AG04450 (cell line): Measurements from ENCODE around the gene TGM2. TPM values are rescaled to one million over a fixed set of nuclear protein-coding genes. Genes with fewer than 3 reads are reported as not detected.

Source experiments
- CTCF ChIA-PET: fragments of 300-600, 350-600 bp; formaldehyde crosslinking; extraction: SDS; loops from one replicate; lab custom pipeline; 2022; ENCODE audit warnings: antibody characterized with exemption, inconsistent platforms; lab: Charles Lee
- POLR2A ChIA-PET: fragments of 350-600 bp; formaldehyde crosslinking; extraction: SDS; loops from one replicate; lab custom pipeline; 2021; ENCODE audit warnings: antibody characterized with exemption, inconsistent platforms; lab: Yijun Ruan, JAX
- DNase-seq: peaks from one replicate; pipeline ENCODE4 v3.0.0-alpha.2; 2011; ENCODE audit warnings: low read depth, low spot score
- H3K27ac ChIP-seq: one replicate; pipeline ENCODE4 v1.5.1; 2012; ENCODE audit warnings: low read depth, low read length, control low read depth
- H3K27me3 ChIP-seq: one replicate; pipeline ENCODE4 v1.6.0; 2012; ENCODE audit warnings: low read length; ENCODE audit not compliant: control insufficient read depth, insufficient read depth
- H3K4me3 ChIP-seq: 2 replicates; pipeline ENCODE4 v1.5.1; 2011; ENCODE audit warnings: mild to moderate bottlenecking, low read depth, low read length, control low read depth
- H3K9me3 ChIP-seq: 2 replicates; pipeline ENCODE4 v1.5.1; 2012; ENCODE audit warnings: low read length; ENCODE audit not compliant: control insufficient read depth, insufficient read depth
- CTCF ChIP-seq: IDR thresholded peaks from 2 replicates; pipeline ENCODE4 v1.5.1; 2011; ENCODE audit warnings: low read depth, low read length, control low read depth, inconsistent platforms
- polyA plus RNA-seq: library from polyadenylated mRNA; depleted of rRNA; stranded (reverse); fragments of >200 nt; gene quantifications from 2 replicates; pipeline ENCODE4 v1.2.3, GENCODE V29; 2011

Gene TGM2
- polyA plus RNA-seq, 1 experiment = 326 TPM

- CTCF ChIA-PET = interaction anchor here (1.2 to 2.1 kb wide), 4 partner anchors 24 to 82 kb away, joined by 3 to 8 read pairs (median 4); partner anchors contain the start of gene TGM2
- no peak for DNase-seq
- POLR2A ChIA-PET = no interaction called here
Measured at GRCh38 chr20:38139977-38140753, 24.9 kb downstream of the TGM2 start.

GRCh38 chr20:38139156-38139912, 25.7 kb downstream of the TGM2 start:
- H3K27ac ChIP-seq = no peak overlapping the region
- CTCF ChIA-PET = interaction anchor here (1.2 to 2.1 kb wide), 3 partner anchors 25 to 82 kb away, joined by 3 to 8 read pairs (median 4); partner anchors contain the start of gene TGM2
- H3K27me3 ChIP-seq = no peaks in the 10 kb centered on the region
- no peak for DNase-seq
- H3K9me3 ChIP-seq = no peaks in the 10 kb centered on the region
- H3K4me3 ChIP-seq = no peak overlapping the region
- POLR2A ChIA-PET = no interaction called here
- TF ChIP-seq CTCF = no peak

More at GRCh38 chr20:38139977-38140753, 24.9 kb downstream of the TGM2 start:
- no peak for TF ChIP-seq CTCF
- no peak overlapping the region for H3K4me3 ChIP-seq
- no peaks in the 10 kb centered on the region for H3K27me3 ChIP-seq
- no peak overlapping the region for H3K27ac ChIP-seq
- no peaks in the 10 kb centered on the region for H3K9me3 ChIP-seq

- no peak overlapping the region for H3K27ac ChIP-seq
- no peaks in the 10 kb centered on the region for H3K9me3 ChIP-seq
- no peaks in the 10 kb centered on the region for H3K27me3 ChIP-seq
- DNase-seq = no peak
- CTCF ChIA-PET = no interaction called here
- TF ChIP-seq CTCF = no peak
- POLR2A ChIA-PET = interaction anchor here (0.6 kb wide), 1 partner anchor 61 kb away, joined by 12 read pairs; no protein-coding TSS in a partner anchor
- no peak overlapping the region for H3K4me3 ChIP-seq
Measured at GRCh38 chr20:38138086-38138778, 26.8 kb downstream of the TGM2 start.

GRCh38 chr20:38137441-38138037, 27.5 kb downstream of the TGM2 start:
- CTCF ChIA-PET = no interaction called here
- no peak for DNase-seq

More at GRCh38 chr20:38137441-38138037, 27.5 kb downstream of the TGM2 start:
- no peak for TF ChIP-seq CTCF
- no peaks in the 10 kb centered on the region for H3K9me3 ChIP-seq
- no peak overlapping the region for H3K27ac ChIP-seq
- H3K27me3 ChIP-seq = no peaks in the 10 kb centered on the region
- POLR2A ChIA-PET = no interaction called here
- no peak overlapping the region for H3K4me3 ChIP-seq
